HG03575 (cell line): Measurements from ENCODE around the gene CCER1.

Experiments used
- ATAC-seq: cut with Tn5 transposase; IDR thresholded peaks from one replicate; pipeline ENCODE4 v1.9.1; 2021; ENCODE audit not compliant: unreplicated experiment, insufficient number of reproducible peaks, low FRiP score; ENCODE audit errors: extremely low read depth

Gene CCER1

GRCh38 chr12:90937651-90938050 lies 17.3 kb downstream of the CCER1 start:
- no peak for ATAC-seq

GRCh38 chr12:90936230-90937005 lies 18.6 kb downstream of the CCER1 start:
- ATAC-seq, result no peak

- ATAC-seq, result no peak
Observed at GRCh38 chr12:90925562-90925961, 29.4 kb downstream of the CCER1 start.

- ATAC-seq, result no peak
Observed at GRCh38 chr12:90924406-90924805, 30.6 kb downstream of the CCER1 start.

- ATAC-seq, result no peak
Observed at GRCh38 chr12:90922145-90922627, 32.8 kb downstream of the CCER1 start.

GRCh38 chr12:90921536-90921935 lies 33.4 kb downstream of the CCER1 start:
- no peak for ATAC-seq

GRCh38 chr12:90920222-90920621 lies 34.8 kb downstream of the CCER1 start:
- ATAC-seq, result no peak

GRCh38 chr12:90917431-90917830 lies 37.5 kb downstream of the CCER1 start:
- ATAC-seq, result no peak

- no peak for ATAC-seq
Observed at GRCh38 chr12:90916516-90916915, 38.5 kb downstream of the CCER1 start.

GRCh38 chr12:90915353-90915752 lies 39.6 kb downstream of the CCER1 start:
- ATAC-seq, result no peak

GRCh38 chr12:90910958-90911357 lies 44.0 kb downstream of the CCER1 start:
- no peak for ATAC-seq

- ATAC-seq, result no peak
Observed at GRCh38 chr12:90909069-90909770, 45.8 kb downstream of the CCER1 start.

GRCh38 chr12:90908465-90908864 lies 46.5 kb downstream of the CCER1 start:
- no peak for ATAC-seq

GRCh38 chr12:90905691-90906370 lies 49.1 kb downstream of the CCER1 start:
- no peak for ATAC-seq

- ATAC-seq, result no peak
Observed at GRCh38 chr12:90902596-90902995, 52.4 kb downstream of the CCER1 start.
